Astrocyte of the spinal cord (primary cell): ENCODE measurements around the gene KATNIP.
"Not testable (repeated sequence)": the region's sequence is repeated elsewhere in the genome, so short reads cannot be mapped to it uniquely, and the experiment has no call there.

ENCODE experiments used
- DNase-seq: peaks from one replicate; pipeline ENCODE4 v3.0.0; 2011; ENCODE audit warnings: low read depth, low spot score
- H3K4me3 ChIP-seq: 2 replicates; pipeline ENCODE4 v1.5.1; 2011; ENCODE audit warnings: low read depth, mild to moderate bottlenecking, low read length, moderate library complexity
- CTCF ChIP-seq: IDR thresholded peaks from 2 replicates; pipeline ENCODE4 v1.5.1; 2012; ENCODE audit warnings: low read depth, mild to moderate bottlenecking, low read length, inconsistent platforms
- in situ Hi-C: cut with HindIII; loops from 2 replicates; pipeline ENCODE4 v1.10.0; 2017; ENCODE audit warnings: low sequenced_read_pairs

KATNIP gene

GRCh38 chr16:27558434-27558833, 8.5 kb downstream of the KATNIP start:
- TF ChIP-seq CTCF: no peak
- in situ Hi-C loops: no loop called here
- no peak for DNase-seq
- no peak overlapping the region for H3K4me3 ChIP-seq

GRCh38 chr16:27558932-27559331, 9.0 kb downstream of the KATNIP start:
- TF ChIP-seq CTCF: no peak
- no peak for DNase-seq
- in situ Hi-C loops: no loop called here
- H3K4me3 ChIP-seq: no peak overlapping the region

GRCh38 chr16:27561216-27561615, 11.3 kb downstream of the KATNIP start:
- no peak for DNase-seq
- TF ChIP-seq CTCF: no peak
- in situ Hi-C loops: no loop called here
- no peak overlapping the region for H3K4me3 ChIP-seq

- TF ChIP-seq CTCF: no peak
- H3K4me3 ChIP-seq: no peak overlapping the region
- no peak for DNase-seq
- in situ Hi-C loops: no loop called here
These were observed 14.3 kb downstream of the KATNIP start for GRCh38 chr16:27564224-27564623.

GRCh38 chr16:27566417-27566816, 16.5 kb downstream of the KATNIP start:
- H3K4me3 ChIP-seq: no peak overlapping the region
- no peak for DNase-seq
- TF ChIP-seq CTCF: no peak
- in situ Hi-C loops: no loop called here

- TF ChIP-seq CTCF: no peak
- no peak for DNase-seq
- H3K4me3 ChIP-seq: no peak overlapping the region
- in situ Hi-C loops: no loop called here
These were observed 18.1 kb downstream of the KATNIP start for GRCh38 chr16:27568077-27568476.

GRCh38 chr16:27570986-27571385, 21.0 kb downstream of the KATNIP start:
- in situ Hi-C loops, DNase-seq, H3K4me3 ChIP-seq: not testable (repeated sequence)
